ENCODE data around the gene MINDY4. TPM values are rescaled to one million over a fixed set of nuclear protein-coding genes. Genes with fewer than 3 reads are reported as not detected.

The MINDY4 gene
- total RNA-seq, 4 donors from 2014 or later = 4.6 to 14.1 (median 6.8) TPM

DNA sequence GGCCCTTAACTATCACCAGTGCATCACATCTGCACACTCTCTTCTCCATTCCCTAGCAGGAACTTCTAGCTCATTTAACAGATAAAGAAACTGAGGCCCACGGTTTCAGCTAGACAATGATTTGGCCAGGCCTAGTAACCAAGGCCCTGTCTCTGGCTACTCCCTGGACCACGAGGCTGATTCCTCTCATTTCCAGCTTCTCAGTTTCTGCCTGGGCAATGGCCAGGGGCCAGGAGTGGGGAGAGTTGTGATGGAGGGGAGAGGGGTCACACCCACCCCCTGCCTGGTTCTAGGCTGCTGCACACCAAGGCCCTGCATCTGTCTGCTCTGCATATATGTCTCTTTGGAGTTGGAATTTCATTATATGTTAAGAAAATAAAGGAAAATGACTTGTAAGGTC is 153.9 kb downstream of the MINDY4 start:
- 68 to 100% methylated on average over 1 to 2 of the region's 2 CpGs for WGBS, 2 donors (ENCODE audit: low coverage in 1 of 2)
- Histone ChIP-seq H3K4me1 (peaks cover 4 to 17% (median 9%) of the 10 kb centered on the region in 4 donors), H3K9me3 (peaks cover 0 to 3% of the 10 kb centered on the region in 2 donors), H3K27ac (no peak overlapping the region), H3K4me3 (no peak overlapping the region), H3K36me3 (no peaks in the 10 kb centered on the region), H3K27me3 (no peaks in the 10 kb centered on the region)
- DNase-seq = no peak
- no peak for TF ChIP-seq EP300 (IDR thresholded peaks at IDR 0.05; ENCODE audit: low read depth)
- TF ChIP-seq POLR2AphosphoS5 (IDR thresholded peaks at IDR 0.05) = no peak
- TF ChIP-seq, protein P1, sequence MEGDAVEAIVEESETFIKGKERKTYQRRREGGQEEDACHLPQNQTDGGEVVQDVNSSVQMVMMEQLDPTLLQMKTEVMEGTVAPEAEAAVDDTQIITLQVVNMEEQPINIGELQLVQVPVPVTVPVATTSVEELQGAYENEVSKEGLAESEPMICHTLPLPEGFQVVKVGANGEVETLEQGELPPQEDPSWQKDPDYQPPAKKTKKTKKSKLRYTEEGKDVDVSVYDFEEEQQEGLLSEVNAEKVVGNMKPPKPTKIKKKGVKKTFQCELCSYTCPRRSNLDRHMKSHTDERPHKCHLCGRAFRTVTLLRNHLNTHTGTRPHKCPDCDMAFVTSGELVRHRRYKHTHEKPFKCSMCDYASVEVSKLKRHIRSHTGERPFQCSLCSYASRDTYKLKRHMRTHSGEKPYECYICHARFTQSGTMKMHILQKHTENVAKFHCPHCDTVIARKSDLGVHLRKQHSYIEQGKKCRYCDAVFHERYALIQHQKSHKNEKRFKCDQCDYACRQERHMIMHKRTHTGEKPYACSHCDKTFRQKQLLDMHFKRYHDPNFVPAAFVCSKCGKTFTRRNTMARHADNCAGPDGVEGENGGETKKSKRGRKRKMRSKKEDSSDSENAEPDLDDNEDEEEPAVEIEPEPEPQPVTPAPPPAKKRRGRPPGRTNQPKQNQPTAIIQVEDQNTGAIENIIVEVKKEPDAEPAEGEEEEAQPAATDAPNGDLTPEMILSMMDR (IDR thresholded peaks at IDR 0.05) = no peak
- no peak for TF ChIP-seq POLR2A (IDR thresholded peaks at IDR 0.05)
- intact Hi-C loops (cut with DNase I; ENCODE audit: low total_unique reads) (no loop called here), in situ Hi-C loops (cut with MboI; ENCODE audit: low pct_ligation_motif_present in 1 of 4, low pct_unique_long_range_greater_than_20kb in 1 of 4, low sequenced_read_pairs in 3 of 4) (no loop called here)

GRCh38 chr7:30925913-30926312 is 154.7 kb downstream of the MINDY4 start:
- in situ Hi-C loops (cut with MboI; ENCODE audit: low pct_ligation_motif_present in 1 of 4, low pct_unique_long_range_greater_than_20kb in 1 of 4, low sequenced_read_pairs in 3 of 4) (no loop called here), intact Hi-C loops (cut with DNase I; ENCODE audit: low total_unique reads) (no loop called here)
- no peak overlapping the region for H3K4me3 ChIP-seq
- no peaks in the 10 kb centered on the region for H3K27me3 ChIP-seq
- no peak overlapping the region for H3K27ac ChIP-seq
- H3K9me3 ChIP-seq = peaks cover 0 to 3% of the 10 kb centered on the region in 2 donors
- TF ChIP-seq POLR2AphosphoS5 (IDR thresholded peaks at IDR 0.05) (no peak), POLR2A (IDR thresholded peaks at IDR 0.05) (no peak), EP300 (IDR thresholded peaks at IDR 0.05; ENCODE audit: low read depth) (no peak)
- TF ChIP-seq, protein P1 (IDR thresholded peaks at IDR 0.05) = no peak
- DNase-seq = no peak
- H3K4me1 ChIP-seq = peaks cover 0 to 9% (median 4%) of the 10 kb centered on the region in 4 donors
- 83% methylated on average over 5 of the region's 5 CpGs; no CpG with 5 or more reads in 1 of the 2 donors for WGBS, 2 donors (ENCODE audit: low coverage in 1 of 2)
- no peaks in the 10 kb centered on the region for H3K36me3 ChIP-seq

DNA sequence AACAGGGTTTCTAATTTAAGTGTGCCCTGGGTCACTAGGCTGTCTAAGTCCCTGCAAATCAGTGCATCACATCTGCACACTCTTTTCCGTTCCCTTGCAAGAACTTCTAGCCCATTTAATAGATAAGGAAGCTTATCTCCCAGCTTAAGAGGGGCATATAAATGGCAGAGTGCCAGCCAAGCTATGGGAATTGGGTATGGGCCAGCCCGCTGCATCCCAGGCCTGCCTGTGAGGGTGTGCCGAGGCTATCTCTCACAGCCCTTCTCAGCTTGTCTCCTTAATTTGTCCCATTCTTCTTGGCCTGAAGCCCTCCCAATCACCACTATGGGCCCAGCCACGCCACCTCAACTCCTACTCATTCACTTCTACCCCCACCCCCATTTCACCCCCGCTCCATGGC is 155.1 kb downstream of the MINDY4 start:
- Histone ChIP-seq H3K36me3 (no peaks in the 10 kb centered on the region), H3K4me1 (peaks cover 0 to 5% (median under 1%) of the 10 kb centered on the region in 4 donors), H3K27me3 (no peaks in the 10 kb centered on the region), H3K4me3 (no peak overlapping the region), H3K27ac (no peak overlapping the region), H3K9me3 (peaks cover 0 to 3% of the 10 kb centered on the region in 2 donors)
- no peak for DNase-seq
- TF ChIP-seq EP300 (IDR thresholded peaks at IDR 0.05; ENCODE audit: low read depth) = no peak
- TF ChIP-seq, protein P1 (IDR thresholded peaks at IDR 0.05) = no peak
- TF ChIP-seq POLR2A (IDR thresholded peaks at IDR 0.05) = no peak
- no peak for TF ChIP-seq POLR2AphosphoS5 (IDR thresholded peaks at IDR 0.05)
- in situ Hi-C loops (cut with MboI; ENCODE audit: low pct_ligation_motif_present in 1 of 4, low pct_unique_long_range_greater_than_20kb in 1 of 4, low sequenced_read_pairs in 3 of 4) (no loop called here), intact Hi-C loops (cut with DNase I; ENCODE audit: low total_unique reads) (no loop called here)
- 87 to 97% methylated on average over 4 to 5 of the region's 5 CpGs for WGBS, 2 donors (ENCODE audit: low coverage in 1 of 2)

DNA sequence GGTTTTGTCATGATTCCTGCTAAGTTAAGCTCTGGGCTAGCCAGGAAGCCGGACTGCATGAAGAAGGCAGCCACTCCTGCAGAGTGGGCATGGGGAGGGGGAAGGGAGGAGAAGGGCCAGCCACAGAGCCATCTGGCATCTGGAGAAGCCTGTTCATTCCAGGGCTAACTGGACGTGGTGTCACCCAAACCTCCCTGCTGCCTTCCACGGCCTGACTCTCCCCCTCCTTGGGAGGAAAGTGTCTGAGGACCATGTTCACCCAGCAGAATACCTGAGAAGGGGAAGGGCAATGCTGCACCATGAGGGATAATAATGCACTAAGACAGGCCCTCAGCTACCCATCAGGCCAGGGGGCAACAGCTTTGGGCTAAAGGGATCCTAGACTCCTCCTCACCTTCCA is 155.8 kb downstream of the MINDY4 start:
- TF ChIP-seq, protein P1 (IDR thresholded peaks at IDR 0.05) = no peak
- no peak for TF ChIP-seq EP300 (IDR thresholded peaks at IDR 0.05; ENCODE audit: low read depth)
- no peaks in the 10 kb centered on the region for H3K36me3 ChIP-seq
- in situ Hi-C loops (cut with MboI; ENCODE audit: low pct_ligation_motif_present in 1 of 4, low pct_unique_long_range_greater_than_20kb in 1 of 4, low sequenced_read_pairs in 3 of 4) = no loop called here

More for the DNA sequence above, 155.8 kb downstream of the MINDY4 start:
- Histone ChIP-seq H3K27me3 (no peaks in the 10 kb centered on the region), H3K4me3 (no peak overlapping the region), H3K9me3 (peaks cover 0 to 3% of the 10 kb centered on the region in 2 donors), H3K27ac (no peak overlapping the region), H3K4me1 (no peaks in the 10 kb centered on the region)
- intact Hi-C loops (cut with DNase I; ENCODE audit: low total_unique reads) = no loop called here
- DNase-seq = peak; percentile 5
- 93% methylated on average over 3 of the region's 3 CpGs; no CpG with 5 or more reads in 1 of the 2 donors for WGBS, 2 donors (ENCODE audit: low coverage in 1 of 2)

Measured in transverse colon (tissue), 4 donors.